ENCODE results near the gene PITPNC1.

PITPNC1 gene

DNA sequence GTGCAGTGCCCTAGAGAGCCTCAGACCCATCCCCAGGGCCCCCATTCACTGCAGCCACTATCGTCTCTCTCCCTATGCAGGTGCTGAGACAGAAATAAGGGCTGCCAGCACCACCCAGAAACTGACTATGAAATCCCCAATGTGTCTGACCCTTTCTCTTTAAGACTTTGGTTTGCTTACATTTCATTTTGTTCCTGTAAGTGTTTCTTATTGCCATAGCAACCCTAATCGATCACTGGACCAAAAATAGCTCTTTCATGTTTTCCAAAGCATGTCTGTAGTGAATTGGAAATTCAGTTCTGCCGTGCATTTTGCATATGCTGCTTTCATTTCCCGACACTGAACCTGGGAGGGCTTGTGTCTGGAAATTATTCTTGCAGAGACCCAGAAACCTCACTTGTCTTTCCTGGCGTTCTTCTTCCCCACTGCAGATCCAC lies 192.0 kb downstream of the PITPNC1 start:
- H3K27me3 ChIP-seq (ENCODE audit: control insufficient read depth in 2 of 2, insufficient read depth in 2 of 2, low read length in 2 of 2): no peaks in the 10 kb centered on the region
- H3K36me3 ChIP-seq (ENCODE audit: control insufficient read depth in 2 of 2, insufficient read depth in 2 of 2, low read length in 2 of 2): no peaks in the 10 kb centered on the region
- H3K9me3 ChIP-seq (ENCODE audit: control insufficient read depth in 2 of 2, low read length in 2 of 2): no peaks in the 10 kb centered on the region
- H3K4me3 ChIP-seq (ENCODE audit: low read length in 2 of 2): no peak overlapping the region
- H3K4me1 ChIP-seq (ENCODE audit: control insufficient read depth in 2 of 2, insufficient read depth in 2 of 2, low read length in 2 of 2): no peaks in the 10 kb centered on the region
- no peak overlapping the region for H3K9ac ChIP-seq (ENCODE audit: low read depth in 1 of 2, low read length in 2 of 2)
- H3K27ac ChIP-seq (ENCODE audit: low read depth in 2 of 2, low read length in 2 of 2): no peak overlapping the region

GRCh38 chr17:67569873-67570272 lies 192.8 kb downstream of the PITPNC1 start:
- no peak overlapping the region for H3K9ac ChIP-seq (ENCODE audit: low read depth in 1 of 2, low read length in 2 of 2)
- H3K27me3 ChIP-seq (ENCODE audit: control insufficient read depth in 2 of 2, insufficient read depth in 2 of 2, low read length in 2 of 2): no peaks in the 10 kb centered on the region
- no peaks in the 10 kb centered on the region for H3K36me3 ChIP-seq (ENCODE audit: control insufficient read depth in 2 of 2, insufficient read depth in 2 of 2, low read length in 2 of 2)
- H3K9me3 ChIP-seq (ENCODE audit: control insufficient read depth in 2 of 2, low read length in 2 of 2): no peaks in the 10 kb centered on the region
- no peak overlapping the region for H3K27ac ChIP-seq (ENCODE audit: low read depth in 2 of 2, low read length in 2 of 2)
- H3K4me1 ChIP-seq (ENCODE audit: control insufficient read depth in 2 of 2, insufficient read depth in 2 of 2, low read length in 2 of 2): no peaks in the 10 kb centered on the region
- H3K4me3 ChIP-seq (ENCODE audit: low read length in 2 of 2): no peak overlapping the region

DNA sequence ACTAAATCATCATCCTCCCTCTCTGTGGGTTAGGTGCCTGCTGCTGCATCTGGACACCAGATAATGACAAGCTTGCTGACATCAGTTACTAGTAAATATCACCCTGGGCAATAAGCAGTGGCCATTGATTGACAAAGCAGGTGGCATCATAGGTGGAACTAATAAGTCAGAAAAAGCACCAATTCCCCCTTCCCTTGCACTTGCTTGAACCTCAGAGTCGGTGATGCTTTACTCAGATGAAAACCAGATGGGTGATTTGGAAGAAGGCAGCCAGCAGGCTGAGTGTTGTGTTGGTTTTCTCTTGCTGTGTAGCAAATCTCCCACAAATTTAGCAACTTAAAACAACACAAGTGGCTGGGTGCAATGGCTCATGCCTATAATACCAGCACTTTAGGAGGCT lies 193.7 kb downstream of the PITPNC1 start:
- Histone ChIP-seq H3K27me3 (ENCODE audit: control insufficient read depth in 2 of 2, insufficient read depth in 2 of 2, low read length in 2 of 2) (no peaks in the 10 kb centered on the region), H3K4me1 (ENCODE audit: control insufficient read depth in 2 of 2, insufficient read depth in 2 of 2, low read length in 2 of 2) (no peaks in the 10 kb centered on the region), H3K36me3 (ENCODE audit: control insufficient read depth in 2 of 2, insufficient read depth in 2 of 2, low read length in 2 of 2) (no peaks in the 10 kb centered on the region), H3K4me3 (ENCODE audit: low read length in 2 of 2) (no peak overlapping the region), H3K9me3 (ENCODE audit: control insufficient read depth in 2 of 2, low read length in 2 of 2) (no peaks in the 10 kb centered on the region), H3K9ac (ENCODE audit: low read depth in 1 of 2, low read length in 2 of 2) (no peak overlapping the region), H3K27ac (ENCODE audit: low read depth in 2 of 2, low read length in 2 of 2) (no peak overlapping the region)

- Histone ChIP-seq H3K4me3 (ENCODE audit: low read length in 2 of 2) (no peak overlapping the region), H3K27me3 (ENCODE audit: control insufficient read depth in 2 of 2, insufficient read depth in 2 of 2, low read length in 2 of 2) (no peaks in the 10 kb centered on the region), H3K4me1 (ENCODE audit: control insufficient read depth in 2 of 2, insufficient read depth in 2 of 2, low read length in 2 of 2) (no peaks in the 10 kb centered on the region), H3K27ac (ENCODE audit: low read depth in 2 of 2, low read length in 2 of 2) (no peak overlapping the region), H3K9ac (ENCODE audit: low read depth in 1 of 2, low read length in 2 of 2) (no peak overlapping the region), H3K9me3 (ENCODE audit: control insufficient read depth in 2 of 2, low read length in 2 of 2) (no peaks in the 10 kb centered on the region), H3K36me3 (ENCODE audit: control insufficient read depth in 2 of 2, insufficient read depth in 2 of 2, low read length in 2 of 2) (no peaks in the 10 kb centered on the region)
Measured at GRCh38 chr17:67571478-67571877, 194.4 kb downstream of the PITPNC1 start.

GRCh38 chr17:67573987-67574657 lies 197.0 kb downstream of the PITPNC1 start:
- Histone ChIP-seq H3K4me1 (ENCODE audit: control insufficient read depth in 2 of 2, insufficient read depth in 2 of 2, low read length in 2 of 2) (no peaks in the 10 kb centered on the region), H3K36me3 (ENCODE audit: control insufficient read depth in 2 of 2, insufficient read depth in 2 of 2, low read length in 2 of 2) (no peaks in the 10 kb centered on the region), H3K4me3 (ENCODE audit: low read length in 2 of 2) (no peak overlapping the region), H3K9me3 (ENCODE audit: control insufficient read depth in 2 of 2, low read length in 2 of 2) (no peaks in the 10 kb centered on the region), H3K27ac (ENCODE audit: low read depth in 2 of 2, low read length in 2 of 2) (no peak overlapping the region), H3K9ac (ENCODE audit: low read depth in 1 of 2, low read length in 2 of 2) (no peak overlapping the region), H3K27me3 (ENCODE audit: control insufficient read depth in 2 of 2, insufficient read depth in 2 of 2, low read length in 2 of 2) (no peaks in the 10 kb centered on the region)

DNA sequence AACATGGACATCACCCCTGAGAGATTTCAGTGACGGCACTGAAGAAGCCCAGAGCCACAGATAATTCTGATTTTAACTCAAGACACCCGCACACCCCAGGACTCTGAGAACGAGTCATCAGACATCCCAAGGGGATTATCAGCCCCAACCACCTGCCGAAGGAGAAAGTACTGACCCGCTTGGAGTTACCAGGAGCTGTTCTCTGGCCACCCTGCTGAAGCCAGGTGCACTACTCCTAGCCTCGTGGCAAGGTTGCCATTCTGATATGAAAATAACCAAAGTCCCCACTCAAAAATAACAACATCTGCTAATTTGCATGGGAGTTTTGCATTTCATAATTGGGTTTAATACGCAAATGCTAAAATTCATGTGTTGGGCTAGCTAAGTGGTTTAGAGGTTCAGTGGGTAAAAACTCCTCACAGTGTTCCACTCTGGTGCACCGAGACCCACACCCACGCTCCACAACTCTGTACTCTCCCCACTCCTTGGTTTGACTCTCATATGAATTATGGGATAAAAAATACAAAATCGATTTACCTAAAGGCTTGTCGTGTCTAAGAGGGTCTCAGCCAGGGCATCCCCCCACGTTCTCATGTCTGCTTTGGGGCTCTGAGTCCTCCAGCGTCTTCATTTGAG lies 197.7 kb downstream of the PITPNC1 start:
- Histone ChIP-seq H3K27ac (ENCODE audit: low read depth in 2 of 2, low read length in 2 of 2) (peak overlapping the region in 1 of 2 donors; percentile 32), H3K9me3 (ENCODE audit: control insufficient read depth in 2 of 2, low read length in 2 of 2) (no peaks in the 10 kb centered on the region), H3K36me3 (ENCODE audit: control insufficient read depth in 2 of 2, insufficient read depth in 2 of 2, low read length in 2 of 2) (no peaks in the 10 kb centered on the region), H3K9ac (ENCODE audit: low read depth in 1 of 2, low read length in 2 of 2) (no peak overlapping the region), H3K27me3 (ENCODE audit: control insufficient read depth in 2 of 2, insufficient read depth in 2 of 2, low read length in 2 of 2) (no peaks in the 10 kb centered on the region), H3K4me1 (ENCODE audit: control insufficient read depth in 2 of 2, insufficient read depth in 2 of 2, low read length in 2 of 2) (no peaks in the 10 kb centered on the region), H3K4me3 (ENCODE audit: low read length in 2 of 2) (peak overlapping the region in 1 of 2 donors; percentile 20)

- Histone ChIP-seq H3K4me1 (ENCODE audit: control insufficient read depth in 2 of 2, insufficient read depth in 2 of 2, low read length in 2 of 2) (no peaks in the 10 kb centered on the region), H3K36me3 (ENCODE audit: control insufficient read depth in 2 of 2, insufficient read depth in 2 of 2, low read length in 2 of 2) (no peaks in the 10 kb centered on the region), H3K9ac (ENCODE audit: low read depth in 1 of 2, low read length in 2 of 2) (no peak overlapping the region), H3K27me3 (ENCODE audit: control insufficient read depth in 2 of 2, insufficient read depth in 2 of 2, low read length in 2 of 2) (no peaks in the 10 kb centered on the region), H3K4me3 (ENCODE audit: low read length in 2 of 2) (peak overlapping the region in 1 of 2 donors; percentile 20), H3K9me3 (ENCODE audit: control insufficient read depth in 2 of 2, low read length in 2 of 2) (no peaks in the 10 kb centered on the region), H3K27ac (ENCODE audit: low read depth in 2 of 2, low read length in 2 of 2) (peak overlapping the region in 1 of 2 donors; percentile 32)
Measured at GRCh38 chr17:67575325-67575724, 198.2 kb downstream of the PITPNC1 start.

DNA sequence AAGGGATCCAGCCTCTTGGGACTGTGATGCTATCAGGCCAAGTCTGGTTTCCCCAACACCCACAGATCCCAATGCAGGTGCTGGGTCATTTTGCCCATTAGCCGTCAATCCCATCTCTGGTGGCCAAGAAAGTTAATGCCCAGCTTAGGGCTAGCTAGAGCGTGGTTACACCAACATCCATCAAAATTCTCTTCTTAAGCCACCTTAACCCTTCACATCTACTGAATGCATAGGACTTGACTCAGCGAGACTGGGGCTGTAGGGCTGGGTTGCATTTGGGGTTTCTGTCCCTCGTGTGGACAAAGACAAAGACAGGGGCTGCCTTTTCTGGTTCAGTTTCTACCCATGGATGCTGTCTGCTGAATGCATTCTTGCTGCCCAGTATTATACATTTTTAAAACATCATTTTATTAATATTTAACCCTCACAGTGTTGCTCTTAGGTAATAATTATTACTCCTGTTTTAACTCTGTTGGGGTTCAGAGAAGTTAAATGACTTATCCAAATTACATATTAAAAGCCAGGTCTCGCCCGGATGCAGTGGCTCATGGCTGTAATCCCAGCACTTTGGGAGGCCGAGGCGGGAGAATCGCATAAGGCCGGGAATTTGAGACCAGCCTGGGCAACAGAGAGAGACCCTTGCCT lies 199.5 kb downstream of the PITPNC1 start:
- H3K4me3 ChIP-seq (ENCODE audit: low read length in 2 of 2): no peak overlapping the region
- no peaks in the 10 kb centered on the region for H3K9me3 ChIP-seq (ENCODE audit: control insufficient read depth in 2 of 2, low read length in 2 of 2)
- H3K27me3 ChIP-seq (ENCODE audit: control insufficient read depth in 2 of 2, insufficient read depth in 2 of 2, low read length in 2 of 2): no peaks in the 10 kb centered on the region
- no peak overlapping the region for H3K27ac ChIP-seq (ENCODE audit: low read depth in 2 of 2, low read length in 2 of 2)
- H3K9ac ChIP-seq (ENCODE audit: low read depth in 1 of 2, low read length in 2 of 2): no peak overlapping the region
- no peaks in the 10 kb centered on the region for H3K4me1 ChIP-seq (ENCODE audit: control insufficient read depth in 2 of 2, insufficient read depth in 2 of 2, low read length in 2 of 2)
- no peaks in the 10 kb centered on the region for H3K36me3 ChIP-seq (ENCODE audit: control insufficient read depth in 2 of 2, insufficient read depth in 2 of 2, low read length in 2 of 2)

GRCh38 chr17:67577429-67578141 lies 200.5 kb downstream of the PITPNC1 start:
- no peaks in the 10 kb centered on the region for H3K36me3 ChIP-seq (ENCODE audit: control insufficient read depth in 2 of 2, insufficient read depth in 2 of 2, low read length in 2 of 2)
- no peak overlapping the region for H3K9ac ChIP-seq (ENCODE audit: low read depth in 1 of 2, low read length in 2 of 2)
- H3K27ac ChIP-seq (ENCODE audit: low read depth in 2 of 2, low read length in 2 of 2): no peak overlapping the region
- no peaks in the 10 kb centered on the region for H3K27me3 ChIP-seq (ENCODE audit: control insufficient read depth in 2 of 2, insufficient read depth in 2 of 2, low read length in 2 of 2)
- no peak overlapping the region for H3K4me3 ChIP-seq (ENCODE audit: low read length in 2 of 2)
- H3K9me3 ChIP-seq (ENCODE audit: control insufficient read depth in 2 of 2, low read length in 2 of 2): no peaks in the 10 kb centered on the region
- H3K4me1 ChIP-seq (ENCODE audit: control insufficient read depth in 2 of 2, insufficient read depth in 2 of 2, low read length in 2 of 2): peaks cover under 1 to 2% of the 10 kb centered on the region in 2 donors

GRCh38 chr17:67578142-67578457 lies 201.0 kb downstream of the PITPNC1 start:
- no peaks in the 10 kb centered on the region for H3K36me3 ChIP-seq (ENCODE audit: control insufficient read depth in 2 of 2, insufficient read depth in 2 of 2, low read length in 2 of 2)

More at GRCh38 chr17:67578142-67578457, 201.0 kb downstream of the PITPNC1 start:
- Histone ChIP-seq H3K4me1 (ENCODE audit: control insufficient read depth in 2 of 2, insufficient read depth in 2 of 2, low read length in 2 of 2) (peaks cover 5 to 6% of the 10 kb centered on the region in 2 donors), H3K27me3 (ENCODE audit: control insufficient read depth in 2 of 2, insufficient read depth in 2 of 2, low read length in 2 of 2) (no peaks in the 10 kb centered on the region), H3K27ac (ENCODE audit: low read depth in 2 of 2, low read length in 2 of 2) (no peak overlapping the region), H3K9ac (ENCODE audit: low read depth in 1 of 2, low read length in 2 of 2) (no peak overlapping the region), H3K4me3 (ENCODE audit: low read length in 2 of 2) (no peak overlapping the region), H3K9me3 (ENCODE audit: control insufficient read depth in 2 of 2, low read length in 2 of 2) (no peaks in the 10 kb centered on the region)
